HG03575 (cell line): ENCODE measurements around the gene FYN.
"Not testable (repeated sequence)": the region's sequence is repeated elsewhere in the genome, so short reads cannot be mapped to it uniquely, and the experiment has no call there.

Experiments used
- ATAC-seq: cut with Tn5 transposase; IDR thresholded peaks from one replicate; pipeline ENCODE4 v1.9.1; 2021; ENCODE audit not compliant: unreplicated experiment, insufficient number of reproducible peaks, low FRiP score; ENCODE audit errors: extremely low read depth

FYN gene

DNA sequence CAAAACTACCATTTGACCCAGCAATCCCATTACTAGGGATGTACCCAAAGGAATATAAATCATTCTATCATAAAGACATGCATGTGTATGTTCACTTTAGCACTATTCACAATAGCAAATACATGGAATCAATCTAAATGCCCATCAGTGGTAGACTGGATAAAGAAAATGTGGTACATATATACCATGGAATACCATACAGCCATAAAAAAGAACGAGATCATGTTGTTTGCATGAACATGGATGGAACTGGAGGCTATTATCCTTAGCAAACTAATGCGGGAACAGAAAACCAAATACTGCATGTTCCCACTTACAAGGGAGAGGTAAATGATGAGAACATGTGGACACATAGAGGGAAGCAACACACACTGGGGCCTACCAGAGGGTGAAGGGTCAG lies 13.5 kb upstream of the FYN start:
- not testable (repeated sequence) for ATAC-seq

DNA sequence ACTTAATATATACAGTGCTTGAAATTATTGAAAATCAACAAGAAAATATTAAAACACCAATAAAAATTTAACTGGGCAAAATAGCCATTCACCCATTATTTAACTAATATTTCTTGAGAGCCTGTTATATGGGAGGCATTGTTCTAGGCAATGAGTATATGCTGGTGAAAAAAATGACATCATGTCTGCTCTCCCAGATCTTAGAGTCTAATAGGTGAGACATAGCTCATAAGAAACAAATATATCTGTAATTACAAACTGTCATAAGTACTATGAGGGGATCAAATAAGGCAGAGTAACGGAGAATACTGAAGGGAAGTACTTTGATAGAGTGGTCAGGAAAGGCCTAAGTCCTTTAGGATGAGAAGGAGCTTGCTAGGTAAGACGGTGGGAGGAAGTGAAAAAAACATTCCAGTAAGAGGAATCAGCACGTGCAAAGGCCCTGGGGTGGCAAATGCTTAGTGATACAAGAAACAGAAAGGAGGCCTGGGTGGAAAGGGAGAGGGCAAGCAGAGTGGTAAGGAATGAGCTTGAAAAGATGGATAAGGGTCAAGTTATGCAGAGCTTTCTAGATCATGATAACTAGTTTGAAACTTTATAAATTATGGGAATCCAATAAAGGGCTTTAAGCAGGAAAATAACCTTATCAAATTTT lies 12.2 kb upstream of the FYN start:
- no peak for ATAC-seq

DNA sequence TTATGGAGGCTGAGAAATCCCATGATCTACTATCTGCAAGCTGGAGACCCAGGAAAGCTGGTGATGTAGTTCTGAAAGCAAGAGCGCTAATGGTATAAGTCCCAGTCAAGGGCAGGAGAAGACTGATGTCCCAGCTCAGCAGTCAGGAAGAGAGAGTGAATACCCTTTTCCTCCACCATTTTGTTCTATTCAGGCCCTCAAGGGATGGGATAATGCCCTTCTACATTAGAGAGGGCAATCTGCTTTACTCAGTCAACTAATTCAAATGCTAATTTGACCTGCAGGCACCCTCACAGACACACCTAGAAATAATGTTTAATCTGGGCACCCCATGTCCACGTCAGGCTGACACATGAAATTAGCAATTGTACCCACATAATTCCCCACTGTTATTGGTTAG lies 10.8 kb upstream of the FYN start:
- ATAC-seq, result no peak

DNA sequence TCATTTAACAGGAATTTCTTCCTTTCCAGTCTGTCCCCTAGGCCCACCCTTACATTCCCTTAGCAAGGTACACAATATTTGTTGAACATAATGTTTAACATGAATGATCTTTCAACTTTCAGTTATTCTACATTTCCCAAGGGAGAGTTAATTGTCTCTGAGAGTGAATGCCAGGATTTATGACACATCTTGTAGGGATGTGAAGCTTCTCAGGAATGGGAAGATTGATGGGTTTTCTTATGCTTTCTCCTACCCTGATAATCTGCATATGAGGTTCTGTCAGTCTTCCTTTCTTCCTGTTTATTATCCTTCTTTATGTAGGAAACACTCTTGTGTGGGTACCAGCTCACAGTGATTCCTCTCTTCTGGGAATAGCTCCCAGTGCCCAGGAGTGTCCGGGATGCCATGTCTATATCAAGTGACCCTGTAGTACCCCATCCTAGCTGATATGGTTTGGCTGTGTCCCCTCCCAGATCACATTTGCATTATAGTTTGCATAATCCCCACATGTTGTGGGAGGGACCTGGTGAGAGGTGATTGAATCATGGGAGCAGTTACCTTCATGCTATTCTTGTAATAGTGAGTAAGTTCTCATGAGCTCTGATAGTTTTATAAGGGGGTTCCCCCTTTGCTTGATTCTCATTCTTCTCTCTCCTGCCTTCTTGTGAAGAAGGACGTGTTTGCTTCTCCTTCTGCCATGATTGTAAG lies 7.1 kb upstream of the FYN start:
- no peak for ATAC-seq

DNA sequence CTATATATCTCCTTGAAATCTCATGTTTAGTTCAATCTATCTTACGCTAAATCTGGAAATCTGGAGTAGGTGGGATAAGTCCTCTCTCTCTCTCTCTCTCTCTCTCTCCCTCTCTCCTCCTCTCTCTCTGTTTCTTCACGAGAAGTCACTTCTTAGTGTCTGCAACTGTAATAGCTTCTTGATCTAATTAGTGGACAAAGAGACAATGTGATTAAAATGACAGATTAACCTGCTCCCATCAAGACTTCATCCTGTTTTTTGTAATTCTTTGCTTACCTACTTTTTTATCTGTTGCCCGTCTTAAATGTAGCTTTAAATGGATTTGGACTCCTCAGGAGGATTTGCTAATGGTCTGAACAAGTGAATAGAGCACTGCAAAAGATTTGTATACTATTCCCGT lies 2.5 kb upstream of the FYN start:
- no peak for ATAC-seq

DNA sequence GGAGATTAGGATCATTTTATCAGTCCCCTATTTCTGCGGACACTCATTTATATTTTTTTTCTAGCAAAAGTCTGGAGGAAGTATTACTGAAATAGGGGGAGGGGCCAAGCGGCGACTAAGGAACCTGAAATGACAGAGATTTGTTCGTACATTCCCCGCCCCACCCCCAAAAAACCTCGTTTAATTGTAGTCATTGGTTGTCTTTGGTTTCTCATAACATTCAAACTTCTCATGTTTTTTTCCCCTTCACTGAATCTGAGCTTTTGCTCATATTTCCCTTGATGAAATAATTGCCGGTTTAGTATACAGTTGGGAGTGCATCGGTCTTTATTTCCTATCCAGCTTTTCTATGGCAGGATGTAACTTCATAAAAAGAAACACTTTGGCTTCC lies 768 bp upstream of the FYN start:
- ATAC-seq, result no peak

DNA sequence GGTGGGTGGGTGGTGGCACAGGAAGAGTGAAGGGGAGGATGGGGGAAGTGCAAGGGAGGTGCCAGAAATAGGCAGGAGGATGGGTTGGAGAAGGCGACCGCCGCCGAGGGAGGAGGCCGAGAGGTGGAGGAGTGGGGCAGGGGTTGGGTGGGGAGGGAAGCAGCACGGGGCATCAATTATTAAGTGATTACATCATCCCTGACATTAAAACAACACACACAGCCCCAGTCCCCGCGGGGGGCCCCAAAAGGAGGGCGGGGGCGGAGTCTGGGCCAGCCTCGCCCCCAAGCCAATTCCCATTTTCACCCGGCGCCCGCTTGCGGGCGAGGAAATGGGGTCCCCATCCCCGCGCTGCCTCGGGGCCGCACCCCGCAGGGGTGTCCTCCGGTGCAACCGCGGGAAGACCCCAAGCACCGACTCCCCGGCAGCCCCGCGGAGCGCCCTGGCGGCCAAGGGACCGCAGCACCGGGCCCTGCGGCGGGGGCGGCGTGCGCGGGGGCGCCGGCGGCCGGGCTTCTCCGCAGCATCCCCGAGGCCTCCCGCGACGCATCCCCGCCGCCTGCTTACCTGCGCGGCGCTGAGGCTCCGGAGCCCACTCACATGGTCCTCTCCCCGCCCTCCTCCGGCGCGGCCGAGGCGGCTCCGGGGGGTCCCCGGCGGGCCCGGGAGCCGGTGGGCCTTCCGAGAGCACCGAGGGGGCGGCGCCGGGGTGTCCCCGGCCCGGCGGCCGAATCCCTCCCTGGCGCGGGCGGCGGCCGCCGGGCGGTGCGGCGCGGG lies 663 bp downstream of the FYN start:
- no peak for ATAC-seq

DNA sequence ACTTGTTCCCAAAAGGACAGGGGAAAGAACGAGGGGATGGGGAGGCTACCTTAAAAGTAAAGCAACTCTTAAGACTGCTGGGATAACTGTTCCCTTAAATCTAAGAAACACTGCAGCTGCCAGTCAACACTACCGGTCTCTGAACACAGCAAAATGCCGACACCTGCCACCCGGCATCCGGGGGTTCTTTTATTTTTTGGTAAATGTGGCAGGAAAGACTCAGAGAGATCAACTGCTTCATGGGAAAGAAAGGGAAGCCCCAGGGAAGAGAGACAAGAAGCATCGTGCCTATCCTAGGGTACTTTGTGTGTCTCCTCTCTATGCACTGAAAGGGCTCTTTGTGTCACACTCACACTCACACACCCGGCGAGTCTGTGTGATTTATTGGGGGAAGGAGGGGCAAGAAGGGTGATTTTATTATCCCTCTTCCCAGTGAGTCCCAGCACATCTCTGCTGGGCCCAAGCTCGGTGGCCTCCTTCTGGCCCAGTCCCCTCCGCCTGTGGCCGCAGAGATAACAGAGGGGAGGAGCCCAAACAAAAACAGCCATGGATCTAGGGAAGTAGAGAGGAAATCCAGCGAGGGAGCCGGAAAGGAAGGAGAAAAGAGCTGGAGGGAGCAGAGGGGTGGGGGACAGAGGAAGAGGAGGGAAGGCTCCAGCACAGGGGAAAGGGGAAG lies 1.4 kb downstream of the FYN start:
- ATAC-seq, result no peak

DNA sequence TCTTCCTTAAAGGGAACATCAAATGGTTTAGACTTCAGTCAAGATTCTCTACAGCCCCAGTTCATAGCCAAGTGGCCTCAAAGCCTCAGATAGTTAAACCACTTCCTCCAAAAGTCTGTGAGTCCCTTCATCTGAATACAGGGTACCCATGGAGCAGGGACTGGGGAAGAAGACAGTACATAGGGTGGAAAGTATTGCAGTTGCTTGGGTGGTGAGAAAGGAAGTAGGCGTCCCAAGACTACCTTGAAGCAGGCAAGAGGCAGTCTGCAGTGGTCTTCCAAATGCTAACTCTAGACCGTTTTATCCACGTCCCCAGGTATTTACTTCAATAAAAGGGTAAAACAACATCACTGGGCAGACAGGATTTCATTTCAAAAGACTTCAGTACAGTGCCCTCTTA lies 2.0 kb downstream of the FYN start:
- no peak for ATAC-seq

DNA sequence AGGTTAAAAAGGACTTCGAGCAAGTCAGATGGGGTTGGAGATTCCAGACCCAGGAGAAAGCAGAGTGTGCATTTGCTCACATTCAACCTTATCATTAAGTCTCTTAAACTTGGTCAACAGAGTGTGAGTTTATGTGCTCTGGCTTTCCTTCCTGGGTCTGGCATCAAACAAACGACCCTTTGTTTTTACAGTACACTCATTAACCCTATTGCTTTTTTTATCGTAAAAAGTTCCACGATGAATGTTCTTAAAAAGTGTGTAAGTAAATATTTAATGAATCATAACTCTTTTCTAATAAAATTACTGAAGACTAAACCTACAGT lies 2.5 kb downstream of the FYN start:
- ATAC-seq, result no peak

DNA sequence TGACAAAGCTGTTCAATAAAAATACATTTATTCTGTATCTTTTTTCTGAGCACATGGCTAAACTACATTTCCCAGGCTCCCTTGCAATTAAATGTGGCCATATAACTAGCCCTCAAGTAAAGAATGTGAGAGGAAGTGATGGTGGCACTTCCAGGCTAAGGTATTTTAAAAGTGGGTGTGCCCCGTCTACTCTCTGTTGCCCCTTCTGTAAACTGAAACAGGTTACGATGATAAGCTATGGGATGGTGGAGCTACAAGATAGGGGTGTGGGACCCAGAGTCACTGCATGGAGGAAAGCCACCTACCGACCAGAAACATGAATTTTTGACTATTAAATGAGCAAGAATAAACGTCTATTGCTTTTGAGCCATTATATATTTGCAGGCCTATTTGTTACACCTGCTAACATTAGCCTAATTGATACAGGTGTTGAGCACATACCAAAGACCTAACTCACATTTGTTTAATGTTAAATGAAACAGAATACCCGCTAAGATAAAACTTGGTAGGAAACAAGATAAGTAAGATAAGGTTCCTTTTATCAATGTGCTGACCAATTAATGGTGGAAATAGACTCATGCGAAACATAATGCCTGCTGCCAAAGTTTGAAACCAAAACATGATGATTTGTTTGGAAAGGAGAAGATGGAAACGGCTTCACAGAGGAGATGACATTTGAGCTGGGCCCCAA lies 3.1 kb downstream of the FYN start:
- no peak for ATAC-seq

DNA sequence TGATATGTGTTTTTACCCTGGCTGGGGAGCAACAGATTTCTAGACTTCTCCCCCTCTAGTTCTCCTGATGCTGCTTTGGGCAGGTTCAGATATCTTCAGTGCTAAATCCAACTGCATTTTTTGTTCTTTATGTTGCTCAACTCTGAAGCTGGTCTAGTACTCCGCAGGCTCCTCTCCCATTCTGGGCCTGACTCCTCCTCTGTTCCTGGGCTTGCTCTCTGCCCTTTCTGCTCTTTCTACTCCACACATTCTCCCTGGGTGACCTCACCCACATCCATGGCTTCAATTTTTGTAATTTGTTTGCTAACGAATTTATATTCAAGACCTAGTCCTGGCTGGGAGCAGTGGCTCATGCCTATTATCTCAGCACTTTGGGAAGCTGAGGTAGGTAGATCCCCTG lies 6.4 kb downstream of the FYN start:
- ATAC-seq, result no peak

DNA sequence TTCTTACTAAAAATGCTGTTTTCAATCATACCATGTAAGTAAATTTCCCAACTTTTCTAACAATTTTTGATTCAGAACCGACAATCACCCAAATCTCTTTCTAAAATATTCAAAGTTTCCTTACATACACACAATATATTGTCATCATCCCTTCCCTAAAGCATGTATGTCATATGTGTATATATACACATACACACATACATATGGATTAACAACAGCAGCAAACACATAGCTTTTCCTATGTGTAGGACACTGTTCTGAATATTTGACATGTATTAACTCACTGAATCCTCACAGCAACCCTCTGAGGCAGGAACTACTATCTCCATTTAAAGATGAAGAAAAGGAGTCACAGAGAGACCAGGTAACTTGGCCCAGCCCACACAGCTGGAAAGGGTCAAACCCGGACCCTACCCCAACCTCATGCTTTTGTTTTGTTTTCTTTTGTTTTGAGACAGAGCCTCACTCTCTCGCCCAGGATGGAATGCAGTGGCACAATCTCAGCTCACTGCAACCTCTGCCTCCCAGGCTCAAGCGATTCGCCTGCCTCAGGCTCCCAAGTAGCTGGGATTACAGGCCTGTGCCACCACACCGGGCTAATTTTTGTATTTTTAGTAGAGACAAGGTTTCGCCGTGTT lies 7.2 kb downstream of the FYN start:
- ATAC-seq, result no peak

DNA sequence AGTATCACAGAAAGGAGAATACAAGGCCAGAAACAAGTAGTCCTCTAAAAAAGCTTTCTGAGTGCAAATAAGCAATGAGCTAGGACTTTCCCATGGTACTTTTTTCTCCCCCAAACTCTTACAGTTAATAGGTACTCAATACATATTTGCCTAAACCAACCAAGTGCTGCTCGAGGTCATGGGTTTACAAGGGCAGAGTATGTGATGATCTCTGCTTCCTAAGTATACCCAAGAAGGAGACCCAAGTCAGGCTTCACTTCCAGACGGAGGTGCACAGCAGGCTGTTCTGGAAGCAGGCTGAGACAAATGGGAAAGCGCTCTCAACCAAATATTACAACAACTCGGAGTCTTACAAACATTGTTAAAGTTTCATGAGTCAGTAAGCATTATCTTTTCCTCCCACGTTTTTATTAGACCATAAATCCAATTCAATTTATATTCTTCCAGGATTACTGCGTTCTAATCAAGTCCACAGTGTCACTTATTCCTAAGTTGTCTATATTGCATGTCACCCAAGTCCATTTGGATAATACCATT lies 8.1 kb downstream of the FYN start:
- ATAC-seq, result no peak

DNA sequence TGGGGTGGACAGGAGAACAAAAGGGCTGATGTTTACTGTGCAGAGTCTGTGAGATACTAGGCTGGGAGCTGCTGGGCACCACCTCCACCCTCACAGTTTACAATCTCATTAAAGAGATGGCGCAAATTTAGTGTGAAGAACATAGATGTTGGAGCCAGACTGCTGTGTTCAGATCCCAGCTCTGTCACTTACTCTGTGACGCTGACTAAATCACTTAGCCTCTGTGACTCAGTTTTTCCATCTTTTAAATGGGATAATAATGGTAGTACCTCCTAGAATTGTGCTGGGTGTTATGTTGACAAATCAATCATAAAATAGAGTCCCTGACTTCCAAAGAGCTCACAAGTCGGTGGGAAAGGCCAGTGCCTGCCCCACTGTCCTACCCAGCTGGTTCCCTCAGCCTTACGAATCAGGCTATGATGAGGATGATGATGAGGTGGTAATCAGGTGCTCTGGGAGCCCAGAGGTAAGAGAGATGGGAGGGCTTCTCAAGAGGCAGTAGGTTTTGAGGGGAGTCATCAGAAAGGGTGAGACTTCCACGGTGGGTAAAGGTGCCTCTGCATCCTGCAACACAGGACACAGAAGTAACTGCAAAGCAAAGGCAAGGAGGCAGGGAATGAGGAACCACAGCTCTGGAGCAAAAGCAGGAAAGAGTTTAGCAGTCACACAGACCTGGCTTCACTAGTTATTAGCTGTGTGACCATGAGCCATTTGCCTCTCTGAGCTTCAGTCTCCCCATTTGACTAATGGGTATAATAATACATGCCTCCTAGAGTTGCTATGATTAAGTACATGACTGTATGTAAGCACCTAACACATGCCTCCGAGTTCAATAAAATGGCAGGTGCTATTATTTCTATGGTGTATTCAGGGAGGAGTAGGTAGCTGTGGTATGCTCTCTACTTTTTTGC lies 8.9 kb downstream of the FYN start:
- no peak for ATAC-seq

DNA sequence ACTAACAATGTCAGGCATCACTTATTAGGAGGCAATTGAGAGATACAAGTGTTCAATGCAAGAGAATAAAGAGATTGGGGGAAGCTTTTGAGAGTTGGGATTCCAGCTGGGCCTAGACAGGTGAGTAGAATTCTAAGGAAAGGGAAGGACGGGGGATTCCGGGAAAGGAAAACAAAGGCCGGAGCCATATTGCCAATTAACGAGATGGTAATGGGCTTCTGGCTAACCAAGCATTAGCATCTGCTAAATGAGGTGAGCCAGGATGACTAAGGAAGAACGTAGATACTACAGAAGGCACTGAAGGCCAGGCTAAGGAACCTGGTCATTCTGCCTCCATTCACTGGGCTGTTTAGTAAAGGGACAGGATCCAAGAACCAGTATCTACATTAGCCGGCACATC lies 10.5 kb downstream of the FYN start:
- no peak for ATAC-seq

DNA sequence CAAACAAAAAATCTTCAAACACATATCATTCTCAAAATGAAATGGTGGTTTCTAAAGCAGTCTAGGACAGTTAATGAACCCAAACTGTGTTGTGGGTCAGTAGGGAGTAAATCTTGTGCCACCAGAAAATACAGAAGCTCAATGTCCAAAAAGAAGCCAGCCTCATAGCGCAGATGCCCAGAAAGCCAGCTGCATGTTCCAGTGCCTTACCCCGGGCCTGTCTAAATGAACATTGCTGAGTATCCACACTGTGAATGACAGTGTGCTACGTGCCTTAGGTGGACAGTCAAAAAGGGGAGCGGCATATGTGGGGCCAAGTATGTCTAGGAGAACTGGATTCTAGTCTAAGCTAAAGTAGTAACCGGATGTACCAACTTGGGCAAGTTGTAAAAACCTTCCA lies 10.9 kb downstream of the FYN start:
- ATAC-seq, result no peak

DNA sequence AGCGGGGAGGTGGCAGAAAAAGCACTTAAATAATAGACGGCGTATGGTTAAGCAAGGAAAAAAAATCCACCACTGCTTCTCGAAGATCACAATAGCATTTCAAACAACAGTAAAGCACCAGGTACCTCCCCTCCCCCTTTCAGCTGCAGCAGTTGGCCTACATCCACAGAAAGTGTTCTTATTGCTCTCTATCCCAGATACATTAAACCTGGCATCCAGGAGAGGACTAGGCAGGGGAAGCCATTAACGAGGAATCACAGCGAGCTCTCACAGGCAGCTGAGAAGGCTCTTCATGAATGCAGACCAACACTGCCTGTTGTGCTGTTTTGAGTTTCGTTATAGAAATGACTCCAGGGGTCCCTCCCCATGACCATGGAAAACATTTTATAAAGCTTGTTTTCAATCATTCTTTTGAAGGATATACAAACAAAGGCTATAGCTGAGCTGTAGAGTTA lies 11.8 kb downstream of the FYN start:
- no peak for ATAC-seq
